ENCODE data around the gene FAM174B. TPM values are rescaled to one million over a fixed set of nuclear protein-coding genes. Genes with fewer than 3 reads are reported as not detected.

FAM174B gene
- polyA plus RNA-seq, 1 donor from 2014 or later: 20.1 TPM

- Histone ChIP-seq H3K36me3 (ENCODE audit: insufficient read depth, low read length) (no peaks in the 10 kb centered on the region), H3K27me3 (ENCODE audit: insufficient read depth, low read depth, low read length) (no peaks in the 10 kb centered on the region), H3K9me2 (ENCODE audit: insufficient read depth, low read length) (no peaks in the 10 kb centered on the region), H3K9me3 (ENCODE audit: low read length) (no peaks in the 10 kb centered on the region), H2AFZ (ENCODE audit: low read depth, low read length) (no peak overlapping the region), H3K79me2 (replicated peaks; ENCODE audit: insufficient read depth, low read length) (no peaks in the 10 kb centered on the region), H3K9ac (ENCODE audit: low read length) (no peak overlapping the region), H3K4me2 (ENCODE audit: low read length) (no peak overlapping the region), H4K20me1 (ENCODE audit: insufficient read depth) (no peaks in the 10 kb centered on the region), H3K27ac (ENCODE audit: low read length) (no peak overlapping the region), H3F3A (ENCODE audit: insufficient read depth, low read length, poor library complexity, severe bottlenecking) (no peaks in the 10 kb centered on the region), H3K4me3 (ENCODE audit: low read length) (no peak overlapping the region)
- TF ChIP-seq RAD21 (conservative IDR thresholded peaks at IDR 0.05): no peak
- TF ChIP-seq EZH2 (IDR thresholded peaks at IDR 0.05; ENCODE audit: borderline replicate concordance, insufficient read depth, low read length, poor library complexity, severe bottlenecking): no peak
- TF ChIP-seq CTCF (IDR thresholded peaks at IDR 0.05; ENCODE audit: poor library complexity, severe bottlenecking): no peak
- TF ChIP-seq TAF1 (IDR thresholded peaks at IDR 0.05; ENCODE audit: low read depth): no peak
- TF ChIP-seq POLR2AphosphoS5 (IDR thresholded peaks at IDR 0.05): no peak
- no peak for TF ChIP-seq MXI1 (conservative IDR thresholded peaks at IDR 0.05; ENCODE audit: poor library complexity, severe bottlenecking)
- TF ChIP-seq EP300 (conservative IDR thresholded peaks at IDR 0.05; ENCODE audit: poor library complexity, severe bottlenecking): no peak
- TF ChIP-seq, protein P1, sequence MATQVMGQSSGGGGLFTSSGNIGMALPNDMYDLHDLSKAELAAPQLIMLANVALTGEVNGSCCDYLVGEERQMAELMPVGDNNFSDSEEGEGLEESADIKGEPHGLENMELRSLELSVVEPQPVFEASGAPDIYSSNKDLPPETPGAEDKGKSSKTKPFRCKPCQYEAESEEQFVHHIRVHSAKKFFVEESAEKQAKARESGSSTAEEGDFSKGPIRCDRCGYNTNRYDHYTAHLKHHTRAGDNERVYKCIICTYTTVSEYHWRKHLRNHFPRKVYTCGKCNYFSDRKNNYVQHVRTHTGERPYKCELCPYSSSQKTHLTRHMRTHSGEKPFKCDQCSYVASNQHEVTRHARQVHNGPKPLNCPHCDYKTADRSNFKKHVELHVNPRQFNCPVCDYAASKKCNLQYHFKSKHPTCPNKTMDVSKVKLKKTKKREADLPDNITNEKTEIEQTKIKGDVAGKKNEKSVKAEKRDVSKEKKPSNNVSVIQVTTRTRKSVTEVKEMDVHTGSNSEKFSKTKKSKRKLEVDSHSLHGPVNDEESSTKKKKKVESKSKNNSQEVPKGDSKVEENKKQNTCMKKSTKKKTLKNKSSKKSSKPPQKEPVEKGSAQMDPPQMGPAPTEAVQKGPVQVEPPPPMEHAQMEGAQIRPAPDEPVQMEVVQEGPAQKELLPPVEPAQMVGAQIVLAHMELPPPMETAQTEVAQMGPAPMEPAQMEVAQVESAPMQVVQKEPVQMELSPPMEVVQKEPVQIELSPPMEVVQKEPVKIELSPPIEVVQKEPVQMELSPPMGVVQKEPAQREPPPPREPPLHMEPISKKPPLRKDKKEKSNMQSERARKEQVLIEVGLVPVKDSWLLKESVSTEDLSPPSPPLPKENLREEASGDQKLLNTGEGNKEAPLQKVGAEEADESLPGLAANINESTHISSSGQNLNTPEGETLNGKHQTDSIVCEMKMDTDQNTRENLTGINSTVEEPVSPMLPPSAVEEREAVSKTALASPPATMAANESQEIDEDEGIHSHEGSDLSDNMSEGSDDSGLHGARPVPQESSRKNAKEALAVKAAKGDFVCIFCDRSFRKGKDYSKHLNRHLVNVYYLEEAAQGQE (IDR thresholded peaks at IDR 0.05; ENCODE audit: borderline replicate concordance): no peak
- TF ChIP-seq SMC3 (conservative IDR thresholded peaks at IDR 0.05; ENCODE audit: poor library complexity): no peak
Measured at GRCh38 chr15:92612891-92613290, 42.7 kb downstream of the FAM174B start.

GRCh38 chr15:92611995-92612745 lies 43.4 kb downstream of the FAM174B start:
- H3K9ac ChIP-seq (ENCODE audit: low read length): no peak overlapping the region
- no peaks in the 10 kb centered on the region for H3F3A ChIP-seq (ENCODE audit: insufficient read depth, low read length, poor library complexity, severe bottlenecking)
- H2AFZ ChIP-seq (ENCODE audit: low read depth, low read length): no peak overlapping the region
- TF ChIP-seq EP300 (conservative IDR thresholded peaks at IDR 0.05; ENCODE audit: poor library complexity, severe bottlenecking) (no peak), MXI1 (conservative IDR thresholded peaks at IDR 0.05; ENCODE audit: poor library complexity, severe bottlenecking) (no peak), CTCF (IDR thresholded peaks at IDR 0.05; ENCODE audit: poor library complexity, severe bottlenecking) (no peak), TAF1 (IDR thresholded peaks at IDR 0.05; ENCODE audit: low read depth) (no peak), RAD21 (conservative IDR thresholded peaks at IDR 0.05) (no peak), EZH2 (IDR thresholded peaks at IDR 0.05; ENCODE audit: borderline replicate concordance, insufficient read depth, low read length, poor library complexity, severe bottlenecking) (no peak)
- H3K27ac ChIP-seq (ENCODE audit: low read length): no peak overlapping the region
- no peak overlapping the region for H3K4me2 ChIP-seq (ENCODE audit: low read length)
- no peak overlapping the region for H3K4me3 ChIP-seq (ENCODE audit: low read length)
- no peaks in the 10 kb centered on the region for H4K20me1 ChIP-seq (ENCODE audit: insufficient read depth)
- no peaks in the 10 kb centered on the region for H3K27me3 ChIP-seq (ENCODE audit: insufficient read depth, low read depth, low read length)
- no peaks in the 10 kb centered on the region for H3K9me2 ChIP-seq (ENCODE audit: insufficient read depth, low read length)
- H3K9me3 ChIP-seq (ENCODE audit: low read length): no peaks in the 10 kb centered on the region
- no peaks in the 10 kb centered on the region for H3K36me3 ChIP-seq (ENCODE audit: insufficient read depth, low read length)
- H3K79me2 ChIP-seq (replicated peaks; ENCODE audit: insufficient read depth, low read length): no peaks in the 10 kb centered on the region
